WTC11 (cell line): ENCODE measurements around the gene TFEB. TPM values are rescaled to one million over a fixed set of nuclear protein-coding genes. Genes with fewer than 3 reads are reported as not detected.
A peak's percentile ranks its signal among the peaks of the same experiment; 100 is the strongest.

Source experiments
- ATAC-seq: fragments of 200-7000 bp; cut with Tn5 transposase; 2 replicates; pipeline ENCODE4 v1.10.0; 2021; ENCODE audit warnings: mild to moderate bottlenecking, moderate library complexity
- CTCF ChIA-PET: fragments of 300-600 bp; sonication (Branson Sonifier 250); formaldehyde crosslinking; loops from one replicate; lab custom pipeline; 2021; ENCODE audit warnings: antibody characterized with exemption; lab: Charles Lee
- POLR2A ChIA-PET: fragments of 350-600 bp; sonication (Branson Sonifier 250); formaldehyde crosslinking; loops from one replicate; lab custom pipeline; 2021; ENCODE audit warnings: antibody characterized with exemption; lab: Charles Lee
- DNase-seq: peaks from one replicate; pipeline ENCODE4 v3.0.0; 2021; ENCODE audit warnings: low spot score
- H3K27ac Mint-ChIP-seq: 2 replicates; pipeline ENCODE4 v1.8.0; 2021; ENCODE audit warnings: mixed read lengths
- H3K27me3 Mint-ChIP-seq: 2 replicates; pipeline ENCODE4 v1.8.0; 2021; ENCODE audit warnings: low read depth, mild to moderate bottlenecking, moderate library complexity, mixed read lengths
- H3K36me3 Mint-ChIP-seq: 2 replicates; pipeline ENCODE4 v1.8.0; 2021; ENCODE audit warnings: mixed read lengths
- H3K4me1 Mint-ChIP-seq: 2 replicates; pipeline ENCODE4 v1.8.0; 2022; ENCODE audit warnings: mixed read lengths
- H3K4me3 Mint-ChIP-seq: 2 replicates; pipeline ENCODE4 v1.8.0; 2021; ENCODE audit warnings: mild to moderate bottlenecking, moderate library complexity, mixed read lengths
- H3K9me3 Mint-ChIP-seq: 2 replicates; pipeline ENCODE4 v1.8.0; 2021; ENCODE audit warnings: mixed read lengths
- FOXK1 ChIP-seq: sonication (generic); formaldehyde crosslinking; IDR thresholded peaks from 2 replicates; pipeline ENCODE4 v1.8.0; 2022; ENCODE audit warnings: mild to moderate bottlenecking, moderate library complexity, missing genetic modification reagents
- KAT7 ChIP-seq: sonication (generic); formaldehyde crosslinking; IDR thresholded peaks from 2 replicates; pipeline ENCODE4 v1.8.1; 2023; ENCODE audit warnings: missing genetic modification reagents, mild to moderate bottlenecking, borderline replicate concordance
- PRDM15 ChIP-seq: sonication (generic); formaldehyde crosslinking; IDR thresholded peaks from 2 replicates; pipeline ENCODE4 v1.8.0; 2022; ENCODE audit warnings: missing genetic modification reagents
- SMAD3 ChIP-seq: sonication (generic); formaldehyde crosslinking; IDR thresholded peaks from 2 replicates; pipeline ENCODE4 v1.8.0; 2022; ENCODE audit warnings: missing genetic modification reagents, mild to moderate bottlenecking, borderline replicate concordance
- ZBTB43 ChIP-seq: sonication (generic); formaldehyde crosslinking; IDR thresholded peaks from 2 replicates; pipeline ENCODE4 v1.8.1; 2023; ENCODE audit warnings: mild to moderate bottlenecking, missing genetic modification reagents
- ZSCAN18 ChIP-seq: fragments of 250-450 bp; sonication (Bioruptor Pico); IDR thresholded peaks from 2 replicates; pipeline ENCODE4 v2.1.2; 2022; ENCODE audit warnings: mild to moderate bottlenecking, moderate library complexity
- total RNA-seq: library from RNA; stranded (reverse); gene quantifications from 3 replicates; pipeline ENCODE4 v1.2.3, GENCODE V29; 2021
- TF ChIP-seq, protein P1 (sequence below): sonication (generic); formaldehyde crosslinking; IDR thresholded peaks from 2 replicates; pipeline ENCODE4 v1.8.1; 2022; ENCODE audit warnings: mild to moderate bottlenecking, moderate library complexity, missing genetic modification reagents

TFEB gene
- total RNA-seq, 1 experiment from 2014 or later, result 3.9 TPM

DNA sequence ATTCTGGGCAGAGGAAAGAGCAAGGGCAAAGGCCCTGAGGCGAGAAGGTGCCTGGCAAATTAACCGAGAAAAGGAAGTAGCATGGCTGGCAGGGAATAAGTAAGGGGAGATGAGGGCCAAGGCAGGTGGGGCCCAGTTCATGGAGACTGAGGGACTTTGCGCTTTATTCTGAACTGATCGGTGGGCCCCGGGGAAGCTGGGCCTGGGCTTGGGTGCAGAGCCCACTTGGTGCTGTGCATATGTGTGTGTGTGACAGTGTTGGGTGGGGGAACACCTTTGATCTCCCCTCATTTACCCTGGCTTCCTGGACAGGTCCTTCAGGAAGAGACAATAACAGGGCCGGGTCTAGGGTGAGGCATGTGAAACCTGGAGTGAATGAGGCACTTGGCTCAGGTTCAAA is 100.0 kb downstream of the TFEB start (continued):
- TF ChIP-seq, protein P1, sequence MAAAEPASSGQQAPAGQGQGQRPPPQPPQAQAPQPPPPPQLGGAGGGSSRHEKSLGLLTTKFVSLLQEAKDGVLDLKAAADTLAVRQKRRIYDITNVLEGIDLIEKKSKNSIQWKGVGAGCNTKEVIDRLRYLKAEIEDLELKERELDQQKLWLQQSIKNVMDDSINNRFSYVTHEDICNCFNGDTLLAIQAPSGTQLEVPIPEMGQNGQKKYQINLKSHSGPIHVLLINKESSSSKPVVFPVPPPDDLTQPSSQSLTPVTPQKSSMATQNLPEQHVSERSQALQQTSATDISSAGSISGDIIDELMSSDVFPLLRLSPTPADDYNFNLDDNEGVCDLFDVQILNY (CRISPR knock-in tag), result no peak
- no peak for TF ChIP-seq ZBTB43 (CRISPR knock-in tag)
- no peak for TF ChIP-seq SMAD3 (CRISPR knock-in tag)
- TF ChIP-seq KAT7 (CRISPR knock-in tag), result no peak
- no peak for TF ChIP-seq ZSCAN18 (CRISPR knock-in tag)

GRCh38 chr6:41634657-41635056 is 100.8 kb downstream of the TFEB start:
- peaks cover 29% of the 10 kb centered on the region for H3K4me1 Mint-ChIP-seq
- H3K36me3 Mint-ChIP-seq, result no peaks in the 10 kb centered on the region
- H3K27ac Mint-ChIP-seq, result no peak overlapping the region
- TF ChIP-seq FOXK1 (CRISPR knock-in tag) (no peak), PRDM15 (peak; percentile 64; the same call in 1 of the 2 replicates)
- no peaks in the 10 kb centered on the region for H3K9me3 Mint-ChIP-seq
- H3K4me3 Mint-ChIP-seq, result no peak overlapping the region
- peaks cover 48% of the 10 kb centered on the region for H3K27me3 Mint-ChIP-seq
- ATAC-seq, result no peak; the same call in 1 of the 2 replicates
- peak; percentile 36 for DNase-seq
- ChIA-PET POLR2A (no interaction called here), CTCF (interaction anchor here (1.1 to 1.8 kb wide), 6 partner anchors 32 to 267 kb away, joined by 3 to 14 read pairs (median 5); no protein-coding TSS in a partner anchor)

Other genes starting within 250 kb of the TFEB start
- gene FOXP4, start 189.2 kb downstream of the TFEB start, total RNA-seq, result 19.5 to 36.6 TPM (median 19.8 TPM) in 3 replicates
- gene MDFI, start 97.1 kb downstream of the TFEB start, total RNA-seq, result 63.2 to 86.2 TPM (median 74.6 TPM) in 3 replicates
- gene PGC, start 11.8 kb upstream of the TFEB start, total RNA-seq, result 0.55 to 0.63 TPM (median 0.62 TPM) in 3 replicates
- 5.5 to 7.8 TPM (median 6.0 TPM) in 3 replicates for gene FRS3, start 44.3 kb upstream of the TFEB start, total RNA-seq
- 0.50 to 1.5 TPM (median 0.82 TPM) in 3 replicates for gene PRICKLE4, start 45.2 kb upstream of the TFEB start, total RNA-seq
- 219 to 233 TPM (median 228 TPM) in 3 replicates for gene TOMM6, start 52.1 kb upstream of the TFEB start, total RNA-seq
- gene USP49, start 159.8 kb upstream of the TFEB start, total RNA-seq, result 16.3 to 18.4 TPM (median 17.3 TPM) in 3 replicates
- gene MED20, start 185.5 kb upstream of the TFEB start, total RNA-seq, result 37.5 to 42.4 TPM (median 38.9 TPM) in 3 replicates
- 40.3 to 50.8 TPM (median 43.8 TPM) in 3 replicates for gene BYSL, start 185.9 kb upstream of the TFEB start, total RNA-seq
- 23.0 to 33.6 TPM (median 23.0 TPM) in 3 replicates for gene CCND3, start 206.2 kb upstream of the TFEB start, total RNA-seq